HEK293 (cell line): ENCODE results near the gene DUS1L.
A peak's percentile ranks its signal among the peaks of the same experiment; 100 is the strongest.

ENCODE experiments used
- AEBP2 ChIP-seq: fragments of 450-650 bp; formaldehyde crosslinking; IDR thresholded peaks from 2 replicates; pipeline ENCODE4 v1.5.1; 2016; ENCODE audit warnings: missing biosample characterization, missing genetic modification characterization, borderline replicate concordance
- EGR2 ChIP-seq: fragments of 450-650 bp; formaldehyde crosslinking; IDR thresholded peaks from 2 replicates; pipeline ENCODE4 v1.5.1; 2016; ENCODE audit warnings: low read depth, missing biosample characterization, missing genetic modification characterization
- GLI2 ChIP-seq: fragments of 450-650 bp; formaldehyde crosslinking; IDR thresholded peaks from 2 replicates; pipeline ENCODE4; 2017; ENCODE audit warnings: missing biosample characterization, missing genetic modification characterization, low read depth, borderline replicate concordance
- GLI4 ChIP-seq: fragments of 450-650 bp; formaldehyde crosslinking; IDR thresholded peaks from 2 replicates; pipeline ENCODE4 v1.5.1; 2016; ENCODE audit warnings: missing biosample characterization, missing genetic modification characterization
- GLIS1 ChIP-seq: fragments of 450-650 bp; formaldehyde crosslinking; IDR thresholded peaks from 2 replicates; pipeline ENCODE4 v1.5.1; 2016; ENCODE audit warnings: missing biosample characterization, missing genetic modification characterization
- HOXD13 ChIP-seq: sonication (generic); formaldehyde crosslinking; IDR thresholded peaks from 2 replicates; pipeline ENCODE4 v1.8.0; 2022; ENCODE audit warnings: missing genetic modification reagents, borderline replicate concordance
- KLF1 ChIP-seq: fragments of 450-650 bp; formaldehyde crosslinking; IDR thresholded peaks from 2 replicates; pipeline ENCODE4 v1.5.1; 2016; ENCODE audit warnings: missing biosample characterization, missing genetic modification characterization
- OSR2 ChIP-seq: fragments of 450-650 bp; formaldehyde crosslinking; IDR thresholded peaks from 2 replicates; pipeline ENCODE4 v1.5.1; 2016; ENCODE audit warnings: missing biosample characterization, missing genetic modification characterization
- OVOL3 ChIP-seq: fragments of 450-650 bp; formaldehyde crosslinking; IDR thresholded peaks from 2 replicates; pipeline ENCODE4 v1.5.1; 2016; ENCODE audit warnings: missing biosample characterization, missing genetic modification characterization
- PBX3 ChIP-seq: sonication (generic); formaldehyde crosslinking; IDR thresholded peaks from 2 replicates; pipeline ENCODE4 v1.8.1; 2022; ENCODE audit warnings: mild to moderate bottlenecking, moderate library complexity, missing genetic modification reagents
- RBAK ChIP-seq: fragments of 450-650 bp; formaldehyde crosslinking; IDR thresholded peaks from 2 replicates; pipeline ENCODE4 v1.5.1; 2016; ENCODE audit warnings: missing biosample characterization, missing genetic modification characterization
- SCRT2 ChIP-seq: fragments of 450-650 bp; formaldehyde crosslinking; IDR thresholded peaks from 2 replicates; pipeline ENCODE4 v1.5.1; 2016; ENCODE audit warnings: missing biosample characterization, missing genetic modification characterization
- SP3 ChIP-seq: fragments of 450-650 bp; formaldehyde crosslinking; IDR thresholded peaks from 2 replicates; pipeline ENCODE4 v1.5.1; 2016; ENCODE audit warnings: missing biosample characterization, missing genetic modification characterization
- TRIM28 ChIP-seq: IDR thresholded peaks from 2 replicates; pipeline ENCODE4 v1.6.1; 2011; ENCODE audit warnings: low read length, control low read depth, borderline replicate concordance
- ZNF114 ChIP-seq: fragments of 450-650 bp; formaldehyde crosslinking; IDR thresholded peaks from 2 replicates; pipeline ENCODE4 v1.5.0; 2017; ENCODE audit warnings: missing biosample characterization, missing genetic modification characterization
- ZNF311 ChIP-seq: fragments of 450-650 bp; formaldehyde crosslinking; IDR thresholded peaks from 2 replicates; pipeline ENCODE4 v1.5.1; 2017; ENCODE audit warnings: missing biosample characterization, missing genetic modification characterization, borderline replicate concordance
- ZNF37A ChIP-seq: fragments of 450-650 bp; IDR thresholded peaks from 2 replicates; pipeline ENCODE4 v1.5.1; 2018; ENCODE audit warnings: missing biosample characterization, missing genetic modification characterization
- ZNF473 ChIP-seq: fragments of 450-650 bp; formaldehyde crosslinking; IDR thresholded peaks from 2 replicates; pipeline ENCODE4 v1.5.1; 2017; ENCODE audit warnings: missing biosample characterization, missing genetic modification characterization
- ZNF549 ChIP-seq: fragments of 450-650 bp; IDR thresholded peaks from 2 replicates; pipeline ENCODE4 v1.5.1; 2018; ENCODE audit warnings: missing biosample characterization, missing genetic modification characterization, mild to moderate bottlenecking, inconsistent platforms, moderate library complexity
- ZNF558 ChIP-seq: fragments of 450-650 bp; formaldehyde crosslinking; IDR thresholded peaks from 2 replicates; pipeline ENCODE4 v1.5.1; 2016; ENCODE audit warnings: missing biosample characterization, missing genetic modification characterization
- ZNF596 ChIP-seq: fragments of 450-650 bp; IDR thresholded peaks from 2 replicates; pipeline ENCODE4 v1.5.0; 2018; ENCODE audit warnings: missing biosample characterization, mild to moderate bottlenecking, missing genetic modification characterization, moderate library complexity
- ZNF645 ChIP-seq: fragments of 450-650 bp; formaldehyde crosslinking; IDR thresholded peaks from 2 replicates; pipeline ENCODE4; 2016; ENCODE audit warnings: missing biosample characterization, missing genetic modification characterization
- ZNF654 ChIP-seq: fragments of 450-650 bp; formaldehyde crosslinking; IDR thresholded peaks from 2 replicates; pipeline ENCODE4 v1.5.1; 2016; ENCODE audit warnings: low read depth, missing biosample characterization, missing genetic modification characterization
- ZNF658 ChIP-seq: fragments of 450-650 bp; formaldehyde crosslinking; IDR thresholded peaks from 2 replicates; pipeline ENCODE4; 2016; ENCODE audit warnings: missing biosample characterization, missing genetic modification characterization
- ZNF664 ChIP-seq: fragments of 450-650 bp; formaldehyde crosslinking; IDR thresholded peaks from 2 replicates; pipeline ENCODE4 v1.5.1; 2016; ENCODE audit warnings: missing biosample characterization, missing genetic modification characterization
- ZNF677 ChIP-seq: fragments of 450-650 bp; IDR thresholded peaks from 2 replicates; pipeline ENCODE4 v1.5.0; 2018; ENCODE audit warnings: missing biosample characterization, mild to moderate bottlenecking, missing genetic modification characterization, moderate library complexity
- ZNF692 ChIP-seq: fragments of 450-650 bp; formaldehyde crosslinking; IDR thresholded peaks from 2 replicates; pipeline ENCODE4 v1.5.1; 2016; ENCODE audit warnings: missing biosample characterization, missing genetic modification characterization
- ZNF837 ChIP-seq: fragments of 450-650 bp; formaldehyde crosslinking; IDR thresholded peaks from 2 replicates; pipeline ENCODE4 v1.5.1; 2016; ENCODE audit warnings: missing biosample characterization, missing genetic modification characterization
- TF ChIP-seq, protein P1 (sequence below): fragments of 450-650 bp; formaldehyde crosslinking; IDR thresholded peaks from 2 replicates; pipeline ENCODE4 v1.5.1; 2016; ENCODE audit warnings: missing biosample characterization, missing genetic modification characterization
- TF ChIP-seq, protein P2 (sequence below): fragments of 450-650 bp; formaldehyde crosslinking; IDR thresholded peaks from 2 replicates; pipeline ENCODE4 v1.5.1; 2016; ENCODE audit warnings: missing biosample characterization, missing genetic modification characterization
- TF ChIP-seq, protein P3 (sequence below): fragments of 450-650 bp; formaldehyde crosslinking; IDR thresholded peaks from 2 replicates; pipeline ENCODE4 v1.5.1; 2017; ENCODE audit warnings: missing biosample characterization, missing genetic modification characterization

The DUS1L gene

DNA sequence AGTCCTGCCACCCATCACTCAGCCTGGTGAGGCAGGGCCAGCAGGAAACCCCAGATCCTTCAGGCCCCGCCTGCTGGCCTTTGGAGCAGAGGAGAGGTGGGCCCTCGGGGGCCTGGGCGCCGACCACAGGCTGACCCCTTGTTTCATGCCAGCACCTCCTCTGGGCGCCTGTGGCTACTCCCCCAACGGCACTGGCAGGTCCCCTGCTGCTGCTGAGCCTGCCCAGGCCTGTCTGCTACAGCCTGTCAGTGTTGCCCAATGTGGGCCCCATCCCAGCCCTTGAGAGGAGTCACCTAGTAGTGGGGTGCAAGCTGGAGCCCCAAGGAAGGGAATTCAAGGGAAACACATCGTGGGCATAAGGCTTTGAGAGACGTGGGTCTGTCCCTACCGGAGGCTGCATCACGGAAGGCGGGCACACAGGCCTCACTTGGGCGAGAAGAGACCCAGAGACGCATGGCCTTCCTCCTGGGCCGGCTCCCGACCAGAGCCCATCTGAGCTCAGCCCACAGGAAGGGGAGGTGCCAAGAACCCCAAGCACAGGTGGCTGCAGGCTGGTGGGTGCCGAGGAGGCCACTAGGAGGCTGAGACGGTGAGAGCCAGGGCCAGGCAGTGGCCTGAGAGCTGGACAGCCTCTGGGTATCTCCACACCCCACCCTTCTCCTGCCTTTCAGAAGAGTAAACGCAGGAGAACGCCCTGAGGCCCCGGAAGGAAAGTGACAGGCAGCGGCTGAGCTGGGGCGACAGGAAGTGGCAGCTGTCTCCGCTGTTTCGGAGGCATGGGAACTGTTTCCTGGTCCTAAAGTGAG, 40.5 kb upstream of the DUS1L start (continued):
- TF ChIP-seq, protein P1, sequence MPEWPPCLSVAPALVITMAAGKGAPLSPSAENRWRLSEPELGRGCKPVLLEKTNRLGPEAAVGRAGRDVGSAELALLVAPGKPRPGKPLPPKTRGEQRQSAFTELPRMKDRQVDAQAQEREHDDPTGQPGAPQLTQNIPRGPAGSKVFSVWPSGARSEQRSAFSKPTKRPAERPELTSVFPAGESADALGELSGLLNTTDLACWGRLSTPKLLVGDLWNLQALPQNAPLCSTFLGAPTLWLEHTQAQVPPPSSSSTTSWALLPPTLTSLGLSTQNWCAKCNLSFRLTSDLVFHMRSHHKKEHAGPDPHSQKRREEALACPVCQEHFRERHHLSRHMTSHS (tag by site-specific recombination), result no peak
- TF ChIP-seq SP3 (tag by site-specific recombination), result peak; percentile 56
- no peak for TF ChIP-seq ZNF645 (tag by site-specific recombination)
- TF ChIP-seq SCRT2, result peak; percentile 75
- TF ChIP-seq ZNF658 (tag by site-specific recombination), result no peak
- no peak for TF ChIP-seq ZNF549 (tag by site-specific recombination)
- TF ChIP-seq ZNF558, result no peak
- TF ChIP-seq ZNF596 (tag by site-specific recombination), result no peak
- TF ChIP-seq GLI2 (tag by site-specific recombination), result no peak
- no peak for TF ChIP-seq ZNF311 (tag by site-specific recombination)
- TF ChIP-seq ZNF837 (tag by site-specific recombination), result no peak
- TF ChIP-seq ZNF37A (tag by site-specific recombination), result no peak
- no peak for TF ChIP-seq ZNF664 (tag by site-specific recombination)
- TF ChIP-seq ZNF473 (tag by site-specific recombination), result no peak
- TF ChIP-seq EGR2 (tag by site-specific recombination), result no peak
- no peak for TF ChIP-seq ZNF654 (tag by site-specific recombination)
- no peak for TF ChIP-seq AEBP2 (tag by site-specific recombination)
- TF ChIP-seq, protein P2, sequence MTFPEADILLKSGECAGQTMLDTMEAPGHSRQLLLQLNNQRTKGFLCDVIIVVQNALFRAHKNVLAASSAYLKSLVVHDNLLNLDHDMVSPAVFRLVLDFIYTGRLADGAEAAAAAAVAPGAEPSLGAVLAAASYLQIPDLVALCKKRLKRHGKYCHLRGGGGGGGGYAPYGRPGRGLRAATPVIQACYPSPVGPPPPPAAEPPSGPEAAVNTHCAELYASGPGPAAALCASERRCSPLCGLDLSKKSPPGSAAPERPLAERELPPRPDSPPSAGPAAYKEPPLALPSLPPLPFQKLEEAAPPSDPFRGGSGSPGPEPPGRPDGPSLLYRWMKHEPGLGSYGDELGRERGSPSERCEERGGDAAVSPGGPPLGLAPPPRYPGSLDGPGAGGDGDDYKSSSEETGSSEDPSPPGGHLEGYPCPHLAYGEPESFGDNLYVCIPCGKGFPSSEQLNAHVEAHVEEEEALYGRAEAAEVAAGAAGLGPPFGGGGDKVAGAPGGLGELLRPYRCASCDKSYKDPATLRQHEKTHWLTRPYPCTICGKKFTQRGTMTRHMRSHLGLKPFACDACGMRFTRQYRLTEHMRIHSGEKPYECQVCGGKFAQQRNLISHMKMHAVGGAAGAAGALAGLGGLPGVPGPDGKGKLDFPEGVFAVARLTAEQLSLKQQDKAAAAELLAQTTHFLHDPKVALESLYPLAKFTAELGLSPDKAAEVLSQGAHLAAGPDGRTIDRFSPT (tag by site-specific recombination), result 0 out of 2 replicates have a peak, but pooled peaks have one; percentile 29
- TF ChIP-seq GLI4 (tag by site-specific recombination), result no peak
- TF ChIP-seq KLF1 (tag by site-specific recombination), result no peak
- no peak for TF ChIP-seq HOXD13 (CRISPR knock-in tag)
- TF ChIP-seq, protein P3, sequence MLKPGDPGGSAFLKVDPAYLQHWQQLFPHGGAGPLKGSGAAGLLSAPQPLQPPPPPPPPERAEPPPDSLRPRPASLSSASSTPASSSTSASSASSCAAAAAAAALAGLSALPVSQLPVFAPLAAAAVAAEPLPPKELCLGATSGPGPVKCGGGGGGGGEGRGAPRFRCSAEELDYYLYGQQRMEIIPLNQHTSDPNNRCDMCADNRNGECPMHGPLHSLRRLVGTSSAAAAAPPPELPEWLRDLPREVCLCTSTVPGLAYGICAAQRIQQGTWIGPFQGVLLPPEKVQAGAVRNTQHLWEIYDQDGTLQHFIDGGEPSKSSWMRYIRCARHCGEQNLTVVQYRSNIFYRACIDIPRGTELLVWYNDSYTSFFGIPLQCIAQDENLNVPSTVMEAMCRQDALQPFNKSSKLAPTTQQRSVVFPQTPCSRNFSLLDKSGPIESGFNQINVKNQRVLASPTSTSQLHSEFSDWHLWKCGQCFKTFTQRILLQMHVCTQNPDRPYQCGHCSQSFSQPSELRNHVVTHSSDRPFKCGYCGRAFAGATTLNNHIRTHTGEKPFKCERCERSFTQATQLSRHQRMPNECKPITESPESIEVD, result no peak
- no peak for TF ChIP-seq RBAK (tag by site-specific recombination)
- no peak for TF ChIP-seq ZNF677 (tag by site-specific recombination)
- peak; percentile 98 for TF ChIP-seq ZNF692 (tag by site-specific recombination)
- no peak for TF ChIP-seq OVOL3
- no peak for TF ChIP-seq TRIM28
- no peak for TF ChIP-seq ZNF114
- TF ChIP-seq PBX3 (CRISPR knock-in tag), result 0 out of 2 replicates have a peak, but pooled peaks have one; percentile 52
- no peak for TF ChIP-seq OSR2 (tag by site-specific recombination)
- peak; percentile 83 for TF ChIP-seq GLIS1
